Measurements from ENCODE around the gene FCHO2.

Gene FCHO2

GRCh38 chr5:73114044-73114688, 158.3 kb downstream of the FCHO2 start:
- FAIRE-seq, result no peak

GRCh38 chr5:73115399-73116051, 159.7 kb downstream of the FCHO2 start:
- FAIRE-seq, result no peak

- FAIRE-seq, result no peak
Observed at GRCh38 chr5:73116506-73116905, 160.7 kb downstream of the FCHO2 start.

GRCh38 chr5:73117088-73117740, 161.4 kb downstream of the FCHO2 start:
- FAIRE-seq, result no peak

GRCh38 chr5:73118391-73118973, 162.6 kb downstream of the FCHO2 start:
- no peak for FAIRE-seq

GRCh38 chr5:73119451-73120157, 163.8 kb downstream of the FCHO2 start:
- FAIRE-seq, result no peak

GRCh38 chr5:73120222-73121118, 164.6 kb downstream of the FCHO2 start, which contains the start of gene TMEM171:
TSS of gene TMEM171 (plus strand) at chr5:73120575. CDS start at chr5:73123374, 2,799 bp downstream.
- no peak for FAIRE-seq

GRCh38 chr5:73121119-73121463, 165.2 kb downstream of the FCHO2 start:
- no peak for FAIRE-seq

- no peak for FAIRE-seq
Observed at GRCh38 chr5:73122875-73123810, 167.3 kb downstream of the FCHO2 start.

- no peak for FAIRE-seq
Observed at GRCh38 chr5:73125289-73125688, 169.4 kb downstream of the FCHO2 start.

GRCh38 chr5:73126381-73126780, 170.5 kb downstream of the FCHO2 start:
- FAIRE-seq, result no peak

- FAIRE-seq, result no peak
Observed at GRCh38 chr5:73126957-73127356, 171.1 kb downstream of the FCHO2 start.

GRCh38 chr5:73129143-73129542, 173.3 kb downstream of the FCHO2 start:
- FAIRE-seq, result no peak

- FAIRE-seq, result no peak
Observed at GRCh38 chr5:73130811-73131210, 175.0 kb downstream of the FCHO2 start.

GRCh38 chr5:73131711-73132425, 176.0 kb downstream of the FCHO2 start:
- FAIRE-seq, result no peak

GRCh38 chr5:73132759-73133158, 176.9 kb downstream of the FCHO2 start:
- no peak for FAIRE-seq

- FAIRE-seq, result no peak
Observed at GRCh38 chr5:73135021-73135420, 179.2 kb downstream of the FCHO2 start.

- no peak for FAIRE-seq
Observed at GRCh38 chr5:73135429-73136054, 179.7 kb downstream of the FCHO2 start.

GRCh38 chr5:73136055-73136562, 180.3 kb downstream of the FCHO2 start:
- no peak for FAIRE-seq

All from A204.1 (cell line).